ENCODE measurements around the gene PPP1R12A.

Gene PPP1R12A

DNA sequence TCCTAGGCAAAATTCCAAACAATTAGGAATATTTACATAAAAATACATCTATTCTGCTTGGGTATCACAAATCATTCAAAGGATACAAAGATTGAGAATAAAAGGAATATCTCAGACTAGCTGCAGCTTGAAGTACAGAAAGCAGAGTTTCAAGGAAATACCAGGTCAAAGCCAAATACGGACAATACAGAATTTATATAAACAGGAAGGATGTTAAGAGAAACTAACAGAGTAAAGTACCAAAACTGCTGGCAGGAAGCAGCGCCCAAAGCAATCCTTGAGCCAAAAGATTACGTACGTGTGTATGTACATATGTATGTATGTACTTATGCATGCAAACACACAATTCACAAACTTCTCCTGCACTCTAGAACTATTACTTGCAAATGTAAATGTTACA, 86.6 kb downstream of the PPP1R12A start:
- H3K4me3 ChIP-seq (replicated peaks; ENCODE audit: low read depth, low read length) = no peak overlapping the region
- peak; percentile 5 for DNase-seq (ENCODE audit: extremely low read depth, low read depth)
- TF ChIP-seq CTCF (IDR thresholded peaks at IDR 0.05; ENCODE audit: low read depth, low read length, missing control alignments) = no peak

DNA sequence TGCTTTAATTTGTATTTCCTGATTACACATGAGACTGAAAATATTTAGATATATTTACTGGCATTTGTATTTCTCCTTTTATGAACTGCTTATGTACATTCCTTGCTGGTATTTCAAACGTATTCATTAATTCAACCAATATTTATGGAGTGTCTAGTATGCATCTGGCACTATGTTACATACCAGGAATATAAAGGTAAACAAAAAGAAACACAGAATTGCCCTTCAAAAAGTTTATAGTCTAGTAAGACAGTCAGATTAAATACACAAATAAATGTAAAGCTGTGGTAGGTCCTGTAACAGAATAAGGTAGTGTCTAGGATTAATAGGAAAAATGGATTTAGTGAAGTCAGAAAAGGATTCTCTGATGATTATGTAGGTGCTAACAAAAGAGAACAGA, 87.5 kb downstream of the PPP1R12A start:
- DNase-seq (ENCODE audit: extremely low read depth, low read depth) = no peak
- TF ChIP-seq CTCF (IDR thresholded peaks at IDR 0.05; ENCODE audit: low read depth, low read length, missing control alignments) = no peak

GRCh38 chr12:79844693-79845092, 90.2 kb downstream of the PPP1R12A start:
- no peak for TF ChIP-seq CTCF (IDR thresholded peaks at IDR 0.05; ENCODE audit: low read depth, low read length, missing control alignments)
- no peak overlapping the region for H3K4me3 ChIP-seq (replicated peaks; ENCODE audit: low read depth, low read length)
- peak; percentile 9 for DNase-seq (ENCODE audit: extremely low read depth, low read depth)

More for the DNA sequence above, 87.5 kb downstream of the PPP1R12A start:
- no peak overlapping the region for H3K4me3 ChIP-seq (replicated peaks; ENCODE audit: low read depth, low read length)

DNA sequence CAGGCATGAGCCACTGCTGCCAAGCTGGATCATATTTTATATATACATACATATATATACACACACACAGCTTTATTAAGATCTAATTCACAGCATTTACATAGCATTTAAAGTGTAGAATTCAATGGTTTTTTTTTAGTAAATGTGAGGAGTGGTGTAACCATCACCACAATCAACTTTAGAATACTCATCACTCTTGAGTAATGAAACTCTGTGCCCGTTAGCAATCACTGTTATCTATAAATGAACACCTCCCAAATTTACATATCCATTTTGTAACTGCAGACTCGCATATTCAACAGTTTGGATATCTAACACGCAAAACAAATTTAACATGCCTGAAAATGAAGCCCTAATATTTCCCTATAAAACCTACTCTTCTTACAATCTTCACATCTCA, 90.9 kb downstream of the PPP1R12A start:
- DNase-seq (ENCODE audit: extremely low read depth, low read depth) = no peak

DNA sequence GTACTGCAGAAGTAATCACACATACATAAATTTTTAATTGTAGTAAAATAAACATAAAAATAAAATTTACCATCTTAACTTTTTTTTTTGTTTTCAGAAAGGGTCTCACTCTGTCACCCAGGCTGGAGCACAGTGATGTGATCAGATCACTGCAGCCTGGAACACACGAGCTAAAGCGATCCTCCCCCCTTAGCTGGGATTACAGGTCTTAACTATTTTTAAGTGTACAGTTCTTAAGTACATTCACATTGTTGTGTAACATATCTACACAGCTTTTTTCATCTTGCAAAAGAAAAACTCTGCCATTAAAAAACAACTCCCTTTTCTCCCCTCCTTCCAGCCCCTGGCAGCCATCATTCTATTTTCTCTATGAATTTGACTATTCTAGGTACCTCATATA, 92.3 kb downstream of the PPP1R12A start:
- no peak overlapping the region for H3K4me3 ChIP-seq (replicated peaks; ENCODE audit: low read depth, low read length)
- TF ChIP-seq CTCF (IDR thresholded peaks at IDR 0.05; ENCODE audit: low read depth, low read length, missing control alignments) = no peak
- DNase-seq (ENCODE audit: extremely low read depth, low read depth) = no peak

More for the DNA sequence above, 90.9 kb downstream of the PPP1R12A start:
- H3K4me3 ChIP-seq (replicated peaks; ENCODE audit: low read depth, low read length) = no peak overlapping the region
- TF ChIP-seq CTCF (IDR thresholded peaks at IDR 0.05; ENCODE audit: low read depth, low read length, missing control alignments) = no peak

- no peak overlapping the region for H3K4me3 ChIP-seq (replicated peaks; ENCODE audit: low read depth, low read length)
- no peak for TF ChIP-seq CTCF (IDR thresholded peaks at IDR 0.05; ENCODE audit: low read depth, low read length, missing control alignments)
- DNase-seq (ENCODE audit: extremely low read depth, low read depth) = no peak
Observed at GRCh38 chr12:79841878-79842265, 93.0 kb downstream of the PPP1R12A start.

GRCh38 chr12:79841248-79841877, 93.5 kb downstream of the PPP1R12A start:
- no peak for DNase-seq (ENCODE audit: extremely low read depth, low read depth)
- TF ChIP-seq CTCF (IDR thresholded peaks at IDR 0.05; ENCODE audit: low read depth, low read length, missing control alignments) = no peak

More at GRCh38 chr12:79841248-79841877, 93.5 kb downstream of the PPP1R12A start:
- H3K4me3 ChIP-seq (replicated peaks; ENCODE audit: low read depth, low read length) = no peak overlapping the region
